Central memory CD8-positive, alpha-beta T cell (primary cell): ENCODE data around the gene BLOC1S3.
A peak's percentile ranks its signal among the peaks of the same experiment; 100 is the strongest.

Source experiments
- ATAC-seq: fragments of 150-1000 bp; cut with Tn5 transposase; replicated peaks from 2 replicates; pipeline ENCODE4 v1.10.0; 2022; ENCODE audit warnings: mild to moderate bottlenecking, moderate FRiP score, moderate number of reproducible peaks; ENCODE audit not compliant: poor library complexity, severe bottlenecking; ENCODE audit errors: extremely low read depth
- DNase-seq, 2 donors: peaks; one replicate each; pipeline ENCODE4 v3.0.0; 2021; ENCODE audit warnings: low spot score in 2 of 2
- H3K27ac Mint-ChIP-seq: one replicate; pipeline ENCODE4 v1.8.0; 2022; ENCODE audit warnings: low read depth, mild to moderate bottlenecking, moderate library complexity, mixed read lengths
- H3K27me3 Mint-ChIP-seq: one replicate; pipeline ENCODE4 v1.8.0; 2022; ENCODE audit warnings: mixed read lengths
- H3K36me3 Mint-ChIP-seq: one replicate; pipeline ENCODE4 v1.8.0; 2022; ENCODE audit warnings: mild to moderate bottlenecking, moderate library complexity, mixed read lengths; ENCODE audit not compliant: insufficient read depth
- H3K4me1 Mint-ChIP-seq: one replicate; pipeline ENCODE4 v1.8.0; 2022; ENCODE audit warnings: mixed read lengths
- H3K4me3 Mint-ChIP-seq: one replicate; pipeline ENCODE4 v1.8.0; 2022; ENCODE audit warnings: mild to moderate bottlenecking, moderate library complexity, mixed read lengths
- H3K9me3 Mint-ChIP-seq: one replicate; pipeline ENCODE4 v1.8.0; 2022; ENCODE audit warnings: mixed read lengths

The BLOC1S3 gene

GRCh38 chr19:45160870-45161737, 17.5 kb upstream of the BLOC1S3 start, which contains the start of gene NKPD1:
Gene NKPD1, minus strand, starts transcription at chr19:45160982. Its CDS starts 832 bp downstream, at chr19:45160150.
- Mint-ChIP-seq H3K27me3 (peaks cover 31% of the 10 kb centered on the region), H3K4me3 (no peak within 1 kb of the TSS), H3K9me3 (no peaks in the 10 kb centered on the region), H3K4me1 (peaks cover 21% of the 10 kb centered on the region), H3K36me3 (peaks cover 7% of the 10 kb centered on the region), H3K27ac (no peak within 1 kb of the TSS)
- DNase-seq = no peak
- no peak for ATAC-seq

GRCh38 chr19:45161738-45162607, 16.6 kb upstream of the BLOC1S3 start:
- peaks cover 26% of the 10 kb centered on the region for H3K27me3 Mint-ChIP-seq
- no peaks in the 10 kb centered on the region for H3K9me3 Mint-ChIP-seq
- no peak overlapping the region for H3K27ac Mint-ChIP-seq
- H3K4me3 Mint-ChIP-seq = no peak overlapping the region
- H3K36me3 Mint-ChIP-seq = peaks cover 7% of the 10 kb centered on the region
- ATAC-seq = no peak
- DNase-seq = no peak
- peaks cover 20% of the 10 kb centered on the region for H3K4me1 Mint-ChIP-seq

GRCh38 chr19:45162608-45163143, 15.9 kb upstream of the BLOC1S3 start:
- Mint-ChIP-seq H3K27ac (no peak overlapping the region), H3K4me3 (no peak overlapping the region), H3K27me3 (peaks cover 20% of the 10 kb centered on the region), H3K4me1 (peaks cover 16% of the 10 kb centered on the region), H3K36me3 (peaks cover 7% of the 10 kb centered on the region), H3K9me3 (no peaks in the 10 kb centered on the region)
- ATAC-seq (no peak), DNase-seq (no peak)

- no peak overlapping the region for H3K27ac Mint-ChIP-seq
- no peak for DNase-seq
- peaks cover 7% of the 10 kb centered on the region for H3K36me3 Mint-ChIP-seq
- peaks cover 16% of the 10 kb centered on the region for H3K4me1 Mint-ChIP-seq
- no peak overlapping the region for H3K4me3 Mint-ChIP-seq
- H3K9me3 Mint-ChIP-seq = no peaks in the 10 kb centered on the region
- H3K27me3 Mint-ChIP-seq = peaks cover 15% of the 10 kb centered on the region
- no peak for ATAC-seq
These were observed 15.4 kb upstream of the BLOC1S3 start for GRCh38 chr19:45163156-45163555.

- Mint-ChIP-seq H3K9me3 (no peaks in the 10 kb centered on the region), H3K4me1 (peaks cover 21% of the 10 kb centered on the region), H3K36me3 (peaks cover 7% of the 10 kb centered on the region), H3K27me3 (peaks cover 11% of the 10 kb centered on the region), H3K4me3 (peak overlapping the region; percentile 45), H3K27ac (peak overlapping the region; percentile 61)
- no peak for DNase-seq
- no peak for ATAC-seq
These were observed 14.7 kb upstream of the BLOC1S3 start for GRCh38 chr19:45163751-45164460.

GRCh38 chr19:45164577-45165335, 13.8 kb upstream of the BLOC1S3 start:
- Mint-ChIP-seq H3K27me3 (peaks cover 10% of the 10 kb centered on the region), H3K4me3 (peak overlapping the region; percentile 45), H3K9me3 (no peaks in the 10 kb centered on the region), H3K36me3 (peaks cover 7% of the 10 kb centered on the region), H3K27ac (peak overlapping the region; percentile 61), H3K4me1 (peaks cover 24% of the 10 kb centered on the region)
- peak; percentile 82 for ATAC-seq
- DNase-seq = peak; percentile 28 to 38

- Mint-ChIP-seq H3K27ac (no peak overlapping the region), H3K9me3 (no peaks in the 10 kb centered on the region)
These were observed 11.8 kb upstream of the BLOC1S3 start for GRCh38 chr19:45166723-45167252.

GRCh38 chr19:45168767-45169351, 9.7 kb upstream of the BLOC1S3 start:
- Mint-ChIP-seq H3K27me3 (no peaks in the 10 kb centered on the region), H3K4me3 (no peak overlapping the region), H3K36me3 (peaks cover 5% of the 10 kb centered on the region), H3K4me1 (peaks cover 40% of the 10 kb centered on the region), H3K27ac (peak overlapping the region; percentile 87), H3K9me3 (no peaks in the 10 kb centered on the region)
- DNase-seq = no peak
- no peak for ATAC-seq

More at GRCh38 chr19:45166723-45167252, 11.8 kb upstream of the BLOC1S3 start:
- H3K36me3 Mint-ChIP-seq = peaks cover 4% of the 10 kb centered on the region
- no peak for ATAC-seq
- no peak overlapping the region for H3K4me3 Mint-ChIP-seq
- H3K27me3 Mint-ChIP-seq = no peaks in the 10 kb centered on the region
- peaks cover 36% of the 10 kb centered on the region for H3K4me1 Mint-ChIP-seq
- DNase-seq = no peak

GRCh38 chr19:45169602-45170001, 9.0 kb upstream of the BLOC1S3 start:
- no peaks in the 10 kb centered on the region for H3K27me3 Mint-ChIP-seq
- no peaks in the 10 kb centered on the region for H3K9me3 Mint-ChIP-seq
- H3K36me3 Mint-ChIP-seq = peaks cover 3% of the 10 kb centered on the region
- H3K4me3 Mint-ChIP-seq = peak overlapping the region; percentile 81
- H3K27ac Mint-ChIP-seq = no peak overlapping the region
- H3K4me1 Mint-ChIP-seq = peaks cover 32% of the 10 kb centered on the region
- DNase-seq = no peak
- ATAC-seq = no peak

GRCh38 chr19:45170146-45171106, 8.2 kb upstream of the BLOC1S3 start:
- Mint-ChIP-seq H3K4me3 (peak overlapping the region; percentile 81), H3K27me3 (no peaks in the 10 kb centered on the region), H3K4me1 (peaks cover 32% of the 10 kb centered on the region), H3K27ac (peak overlapping the region; percentile 91), H3K36me3 (peaks cover 4% of the 10 kb centered on the region), H3K9me3 (no peaks in the 10 kb centered on the region)
- ATAC-seq = no peak
- no peak for DNase-seq
